ENCODE results near the gene VPS13D.

VPS13D gene

GRCh38 chr1:12327566-12327965 is 97.7 kb downstream of the VPS13D start:
- H3K4me3 ChIP-seq (IDR thresholded peaks at IDR 0.05; ENCODE audit: insufficient read depth, low read depth, low read length): no peak overlapping the region
- no peak overlapping the region for H3K4me2 ChIP-seq
- H3K4me1 ChIP-seq (ENCODE audit: low read depth, poor library complexity, severe bottlenecking): no peaks in the 10 kb centered on the region
- no peaks in the 10 kb centered on the region for H4K20me1 ChIP-seq (ENCODE audit: insufficient read depth)
- no peak overlapping the region for H2AFZ ChIP-seq (ENCODE audit: low read depth)
- no peaks in the 10 kb centered on the region for H3K27me3 ChIP-seq (ENCODE audit: insufficient read depth, low read depth)
- H3K36me3 ChIP-seq (ENCODE audit: insufficient read depth): no peaks in the 10 kb centered on the region
- no peak overlapping the region for H3K27ac ChIP-seq
- no peak for TF ChIP-seq CTCF (conservative IDR thresholded peaks at IDR 0.05; ENCODE audit: low read depth, low read length)
- H3K79me2 ChIP-seq (ENCODE audit: insufficient read depth, low read depth): no peaks in the 10 kb centered on the region
- no peak overlapping the region for H3K9ac ChIP-seq

GRCh38 chr1:12333036-12333785 is 103.4 kb downstream of the VPS13D start:
- Histone ChIP-seq H3K36me3 (ENCODE audit: insufficient read depth) (no peaks in the 10 kb centered on the region), H3K4me2 (no peak overlapping the region)

GRCh38 chr1:12335815-12336214 is 106.0 kb downstream of the VPS13D start:
- H3K4me1 ChIP-seq (ENCODE audit: low read depth, poor library complexity, severe bottlenecking): no peaks in the 10 kb centered on the region
- H2AFZ ChIP-seq (ENCODE audit: low read depth): no peak overlapping the region
- H3K9ac ChIP-seq: no peak overlapping the region
- H3K4me2 ChIP-seq: no peak overlapping the region
- no peak for TF ChIP-seq CTCF (conservative IDR thresholded peaks at IDR 0.05; ENCODE audit: low read depth, low read length)
- no peaks in the 10 kb centered on the region for H3K36me3 ChIP-seq (ENCODE audit: insufficient read depth)
- H3K27ac ChIP-seq: no peak overlapping the region
- H3K4me3 ChIP-seq (IDR thresholded peaks at IDR 0.05; ENCODE audit: insufficient read depth, low read depth, low read length): no peak overlapping the region
- H3K79me2 ChIP-seq (ENCODE audit: insufficient read depth, low read depth): no peaks in the 10 kb centered on the region
- no peaks in the 10 kb centered on the region for H4K20me1 ChIP-seq (ENCODE audit: insufficient read depth)
- no peaks in the 10 kb centered on the region for H3K27me3 ChIP-seq (ENCODE audit: insufficient read depth, low read depth)

More at GRCh38 chr1:12333036-12333785, 103.4 kb downstream of the VPS13D start:
- Histone ChIP-seq H2AFZ (ENCODE audit: low read depth) (no peak overlapping the region), H3K9ac (no peak overlapping the region), H3K27me3 (ENCODE audit: insufficient read depth, low read depth) (no peaks in the 10 kb centered on the region), H3K79me2 (ENCODE audit: insufficient read depth, low read depth) (no peaks in the 10 kb centered on the region), H3K4me1 (ENCODE audit: low read depth, poor library complexity, severe bottlenecking) (no peaks in the 10 kb centered on the region), H4K20me1 (ENCODE audit: insufficient read depth) (no peaks in the 10 kb centered on the region), H3K4me3 (IDR thresholded peaks at IDR 0.05; ENCODE audit: insufficient read depth, low read depth, low read length) (no peak overlapping the region), H3K27ac (no peak overlapping the region)
- TF ChIP-seq CTCF (conservative IDR thresholded peaks at IDR 0.05; ENCODE audit: low read depth, low read length): no peak

- no peak overlapping the region for H3K27ac ChIP-seq
- H3K79me2 ChIP-seq (ENCODE audit: insufficient read depth, low read depth): no peaks in the 10 kb centered on the region
- H3K36me3 ChIP-seq (ENCODE audit: insufficient read depth): no peaks in the 10 kb centered on the region
- H3K4me3 ChIP-seq (IDR thresholded peaks at IDR 0.05; ENCODE audit: insufficient read depth, low read depth, low read length): no peak overlapping the region
- no peak for TF ChIP-seq CTCF (conservative IDR thresholded peaks at IDR 0.05; ENCODE audit: low read depth, low read length)
- no peak overlapping the region for H3K9ac ChIP-seq
- H3K4me1 ChIP-seq (ENCODE audit: low read depth, poor library complexity, severe bottlenecking): no peaks in the 10 kb centered on the region
- no peak overlapping the region for H2AFZ ChIP-seq (ENCODE audit: low read depth)
- H3K27me3 ChIP-seq (ENCODE audit: insufficient read depth, low read depth): no peaks in the 10 kb centered on the region
- no peaks in the 10 kb centered on the region for H4K20me1 ChIP-seq (ENCODE audit: insufficient read depth)
- no peak overlapping the region for H3K4me2 ChIP-seq
Observed at GRCh38 chr1:12336413-12336812, 106.6 kb downstream of the VPS13D start.
